Mesodermal cell (in vitro differentiated cells): Measurements from ENCODE around the gene DUOX2.

ENCODE experiments used
- H3K27ac ChIP-seq: 2 replicates; pipeline ENCODE4 v1.7.0; 2013; ENCODE audit warnings: mild to moderate bottlenecking, low read depth, low read length, moderate library complexity; ENCODE audit not compliant: severe bottlenecking
- H3K36me3 ChIP-seq: 2 replicates; pipeline ENCODE4 v1.7.1; 2013; ENCODE audit warnings: mild to moderate bottlenecking, low read length, moderate library complexity; ENCODE audit not compliant: control insufficient read depth, insufficient read depth
- H3K4me1 ChIP-seq: one replicate; pipeline ENCODE4 v1.7.1; 2013; ENCODE audit warnings: mild to moderate bottlenecking, low read length; ENCODE audit not compliant: insufficient read depth, control insufficient read depth, poor library complexity, severe bottlenecking
- H3K4me3 ChIP-seq: 2 replicates; pipeline ENCODE4 v1.7.0; 2013; ENCODE audit warnings: low read length, control low read depth, mild to moderate bottlenecking; ENCODE audit not compliant: insufficient read depth, poor library complexity, severe bottlenecking; ENCODE audit errors: extremely low read depth
- H3K9me3 ChIP-seq: 2 replicates; pipeline ENCODE4 v1.7.1; 2013; ENCODE audit warnings: mild to moderate bottlenecking, low read length, moderate library complexity; ENCODE audit not compliant: control insufficient read depth
- WGBS, 2 experiments: methylation state at CpG; one replicate each; pipeline ENCODE4 v1.1.5; 2013; ENCODE audit warnings: missing lambda C conversion rate in 2 of 2; ENCODE audit not compliant: insufficient coverage in 2 of 2; 5-methylcytosine and 5-hydroxymethylcytosine counted together

The DUOX2 gene

GRCh38 chr15:45130291-45131000, 16.5 kb upstream of the DUOX2 start:
- Histone ChIP-seq H3K4me1 (peaks cover 9% of the 10 kb centered on the region), H3K36me3 (no peaks in the 10 kb centered on the region), H3K27ac (no peak overlapping the region), H3K9me3 (no peaks in the 10 kb centered on the region), H3K4me3 (no peak overlapping the region)
- WGBS, 2 experiments = 71 to 98% methylated on average over 1 to 4 of the region's 7 CpGs

DNA sequence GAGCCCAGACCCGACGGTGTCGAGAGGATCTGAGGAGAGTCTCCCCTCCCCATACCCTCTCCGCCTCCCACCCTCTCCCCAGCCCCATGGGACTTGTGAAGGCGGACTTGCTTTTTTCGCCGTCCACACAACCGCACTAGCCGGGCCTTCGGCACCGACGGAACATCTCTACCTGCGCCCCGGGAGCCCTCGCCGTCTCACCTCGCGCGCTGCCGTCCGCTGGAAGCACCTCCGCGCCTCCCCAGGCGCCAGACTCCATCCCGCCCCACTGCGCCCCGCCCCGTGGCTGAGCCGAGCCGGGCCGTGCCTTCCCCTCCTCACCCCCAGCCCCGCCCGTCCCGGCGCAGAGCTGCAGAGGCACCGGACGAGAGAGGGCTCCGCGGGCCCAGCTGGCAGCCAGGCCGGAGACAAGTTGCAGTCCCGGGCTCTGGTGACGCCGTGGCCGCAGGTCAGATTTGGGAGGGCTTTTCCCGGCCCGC, 15.7 kb upstream of the DUOX2 start, which contains the start of the genes DUOX1 and DUOXA1:
TSS of gene DUOX1 (plus strand) at position 344 of the 479 bp plus-strand sequence. CDS start 1,973 bp downstream, outside the sequence.
TSS of gene DUOXA1 (minus strand) at position 229 of the 479 bp plus-strand sequence. CDS start 6,865 bp downstream, outside the sequence.
- H3K27ac ChIP-seq = no peak within 1 kb of the TSS
- no peaks in the 10 kb centered on the region for H3K36me3 ChIP-seq
- 2 to 9% methylated on average over 14 to 40 of the region's 46 CpGs for WGBS, 2 experiments
- H3K9me3 ChIP-seq = no peaks in the 10 kb centered on the region
- H3K4me1 ChIP-seq = peaks cover 9% of the 10 kb centered on the region
- H3K4me3 ChIP-seq = peak within 1 kb of the TSS; percentile 19

DNA sequence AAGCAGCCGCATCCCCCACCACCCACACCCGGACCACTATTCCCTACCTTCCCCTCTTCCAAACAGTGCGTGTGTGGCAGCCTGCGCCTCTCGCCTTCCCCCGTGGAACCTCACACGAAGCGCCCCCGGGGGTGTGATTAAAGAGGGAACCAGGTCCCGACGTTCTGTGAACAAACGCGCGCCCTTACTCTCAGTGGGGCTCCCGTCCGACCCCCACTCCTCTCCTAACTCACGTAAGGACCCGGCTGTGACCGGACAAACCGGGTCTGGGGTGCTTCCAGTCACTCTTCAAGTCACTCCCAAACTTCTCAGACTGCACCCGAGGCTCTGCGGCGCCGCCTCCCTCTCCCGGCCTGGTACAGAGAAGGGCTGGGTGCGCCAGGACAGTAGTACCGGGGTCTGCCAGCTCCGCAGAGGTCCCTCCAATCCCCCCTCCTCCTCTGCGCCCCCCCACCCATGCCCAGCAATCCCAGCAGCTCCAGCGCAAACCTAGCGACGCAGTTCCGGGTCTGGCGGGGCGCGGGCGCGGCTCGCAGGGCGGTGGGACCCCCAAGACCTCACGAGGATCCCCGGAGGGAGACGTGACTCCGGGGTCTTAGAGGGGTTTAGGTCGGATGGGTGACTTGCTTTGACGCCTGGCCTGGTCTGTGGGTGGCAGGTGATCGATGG, 15.1 kb upstream of the DUOX2 start:
- H3K4me1 ChIP-seq = peaks cover 9% of the 10 kb centered on the region
- 14% methylated on average over 30 to 41 of the region's 47 CpGs for WGBS, 2 experiments
- no peaks in the 10 kb centered on the region for H3K9me3 ChIP-seq
- H3K27ac ChIP-seq = no peak overlapping the region
- H3K4me3 ChIP-seq = peak overlapping the region; percentile 19
- H3K36me3 ChIP-seq = no peaks in the 10 kb centered on the region

GRCh38 chr15:45126535-45127158, 12.7 kb upstream of the DUOX2 start:
- Histone ChIP-seq H3K4me1 (peaks cover 22% of the 10 kb centered on the region), H3K36me3 (no peaks in the 10 kb centered on the region), H3K27ac (no peak overlapping the region), H3K9me3 (no peaks in the 10 kb centered on the region), H3K4me3 (no peak overlapping the region)
- WGBS, 2 experiments = no CpG with 5 or more reads among the region's 2 CpGs

GRCh38 chr15:45123397-45123796, 9.4 kb upstream of the DUOX2 start:
- H3K4me1 ChIP-seq = peaks cover 14% of the 10 kb centered on the region
- H3K36me3 ChIP-seq = no peaks in the 10 kb centered on the region
- H3K4me3 ChIP-seq = no peak overlapping the region
- H3K9me3 ChIP-seq = no peaks in the 10 kb centered on the region
- H3K27ac ChIP-seq = no peak overlapping the region

DNA sequence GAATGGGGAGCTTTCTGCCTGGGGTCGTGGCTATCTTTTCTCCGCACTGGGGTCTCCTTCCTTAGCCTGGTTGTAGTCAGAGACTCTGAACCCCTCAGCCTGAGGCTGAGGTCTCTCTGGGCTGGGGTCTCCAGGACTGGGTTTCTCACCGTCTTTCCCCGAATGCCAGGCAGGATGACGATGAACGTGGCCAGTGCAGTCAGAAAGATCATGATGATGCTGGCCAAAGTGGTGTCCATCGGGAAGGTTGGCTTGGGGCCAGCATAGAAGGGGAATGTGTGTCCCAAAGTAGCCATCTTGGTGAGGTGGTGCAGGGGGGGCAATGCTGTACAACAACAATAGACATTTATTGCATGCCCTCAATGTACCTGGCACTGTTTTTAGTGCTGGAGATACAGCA, 8.7 kb upstream of the DUOX2 start:
- Histone ChIP-seq H3K27ac (no peak overlapping the region), H3K4me3 (no peak overlapping the region), H3K36me3 (no peaks in the 10 kb centered on the region), H3K4me1 (peaks cover 14% of the 10 kb centered on the region), H3K9me3 (no peaks in the 10 kb centered on the region)
- WGBS, 2 experiments = 91 to 93% methylated on average over 7 of the region's 7 CpGs

DNA sequence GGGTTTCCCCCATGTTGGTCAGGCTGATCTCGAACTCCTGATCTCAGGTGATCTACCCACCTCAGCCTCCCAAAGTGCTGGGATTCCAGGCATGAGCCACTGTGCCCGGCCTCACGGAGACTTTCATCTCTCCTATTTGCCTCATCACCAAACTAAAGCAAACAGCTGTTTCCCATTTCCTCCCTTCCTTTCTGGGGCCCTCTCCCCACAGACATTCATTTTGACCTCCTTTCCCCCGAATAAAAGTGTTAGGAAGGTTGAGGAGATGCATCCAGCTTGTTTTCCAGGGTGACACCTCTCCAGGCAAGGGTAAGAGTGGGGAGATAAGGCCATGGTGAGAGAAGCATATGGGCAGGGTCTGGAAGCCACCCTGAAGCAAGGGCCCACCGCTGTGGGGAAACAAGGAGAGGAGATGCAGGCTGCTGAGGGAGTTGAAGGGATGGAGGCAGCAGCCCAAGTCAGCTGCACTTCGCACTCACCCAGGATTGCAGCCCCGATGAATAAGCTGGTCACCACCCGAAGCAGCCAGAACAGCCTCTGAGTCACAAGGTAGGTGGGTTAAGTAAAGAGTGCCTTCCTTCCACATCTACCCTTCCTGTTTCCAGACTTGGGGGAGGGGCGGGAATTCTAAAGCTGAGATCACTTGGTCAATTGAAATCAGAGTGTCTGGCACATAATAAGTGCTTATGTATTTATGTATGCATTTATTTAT, 7.9 kb upstream of the DUOX2 start:
- no peak overlapping the region for H3K27ac ChIP-seq

DNA sequence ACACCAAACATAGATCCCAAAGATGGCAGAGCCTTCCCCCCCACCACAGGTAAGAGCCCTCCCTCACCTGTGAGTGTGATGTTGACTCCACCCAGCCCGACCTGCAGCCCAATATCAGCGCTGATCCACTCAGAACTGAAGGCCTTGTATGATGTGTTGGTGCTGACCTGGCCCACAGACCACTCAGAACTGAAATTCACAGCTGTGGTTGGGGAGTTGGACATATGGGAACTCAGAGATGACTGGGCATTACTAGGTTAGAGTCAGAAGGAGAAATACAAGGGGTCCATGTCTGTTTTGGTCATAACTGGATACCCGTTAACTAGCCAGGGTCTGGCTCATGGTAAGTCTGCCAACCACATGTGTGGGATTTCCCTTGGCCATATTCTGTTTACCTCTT, 7.0 kb upstream of the DUOX2 start:
- Histone ChIP-seq H3K27ac (no peak overlapping the region), H3K4me1 (peaks cover 14% of the 10 kb centered on the region), H3K9me3 (no peaks in the 10 kb centered on the region), H3K36me3 (no peaks in the 10 kb centered on the region), H3K4me3 (no peak overlapping the region)
- WGBS, 2 experiments = 92 to 93% methylated on average over 2 of the region's 3 CpGs

More for the DNA sequence above, 7.9 kb upstream of the DUOX2 start:
- WGBS, 2 experiments = 81 to 85% methylated on average over 3 to 4 of the region's 9 CpGs
- peaks cover 14% of the 10 kb centered on the region for H3K4me1 ChIP-seq
- H3K4me3 ChIP-seq = no peak overlapping the region
- no peaks in the 10 kb centered on the region for H3K36me3 ChIP-seq
- no peaks in the 10 kb centered on the region for H3K9me3 ChIP-seq

- H3K4me1 ChIP-seq = peaks cover 14% of the 10 kb centered on the region
- H3K4me3 ChIP-seq = no peak overlapping the region
- H3K27ac ChIP-seq = no peak overlapping the region
- no peaks in the 10 kb centered on the region for H3K36me3 ChIP-seq
- WGBS, 2 experiments = 93% methylated on average over 8 to 10 of the region's 10 CpGs
- no peaks in the 10 kb centered on the region for H3K9me3 ChIP-seq
Observed at GRCh38 chr15:45120081-45120972, 6.4 kb upstream of the DUOX2 start.

DNA sequence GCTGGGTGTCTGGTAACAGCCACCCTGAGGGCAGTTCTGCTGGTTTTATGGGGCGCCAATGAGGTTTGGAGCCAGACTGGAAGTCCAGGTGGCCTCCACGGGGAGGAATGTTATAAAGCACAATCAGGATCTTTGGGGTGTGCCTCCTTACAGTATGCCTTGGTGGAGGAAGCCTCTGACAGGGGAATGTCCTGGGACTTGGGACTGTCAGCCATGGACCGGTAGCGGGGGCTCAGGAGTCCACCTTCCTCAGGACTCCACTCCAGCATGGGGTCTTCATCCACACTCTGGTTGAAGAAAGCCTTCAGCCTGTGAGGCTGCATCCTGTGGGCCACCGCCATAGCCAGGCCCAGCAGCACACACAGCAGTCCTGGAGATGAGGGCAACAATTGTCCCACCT, 5.0 kb upstream of the DUOX2 start:
- Histone ChIP-seq H3K9me3 (no peaks in the 10 kb centered on the region), H3K4me1 (peaks cover 18% of the 10 kb centered on the region), H3K4me3 (no peak overlapping the region), H3K27ac (no peak overlapping the region), H3K36me3 (no peaks in the 10 kb centered on the region)
- 94 to 97% methylated on average over 4 to 5 of the region's 5 CpGs for WGBS, 2 experiments
